Measurements from ENCODE around the gene TRA2B. TPM values are rescaled to one million over a fixed set of nuclear protein-coding genes. Genes with fewer than 3 reads are reported as not detected.

The TRA2B gene
- 473 TPM for total RNA-seq

GRCh38 chr3:185937689-185938374 lies at the start of gene TRA2B:
Gene TRA2B, minus strand, starts transcription at chr3:185938014. Its CDS starts 154 bp downstream, at chr3:185937860.

Other genes with a start within 250 kb of the TRA2B start
- gene IGF2BP2, start 113.0 kb downstream of the TRA2B start, total RNA-seq = 84.2 TPM
- gene ETV5, start 171.1 kb upstream of the TRA2B start, total RNA-seq = 42.2 TPM